Ramos (cell line): ENCODE results near the gene FIBIN.
"Not testable (repeated sequence)": the region's sequence is repeated elsewhere in the genome, so short reads cannot be mapped to it uniquely, and the experiment has no call there.

ENCODE experiments used
- in situ Hi-C: fragments of 300-500 bp; cut with MboI; formaldehyde crosslinking; loops from one replicate; pipeline ENCODE4 v1.14.3; 2022; ENCODE audit warnings: low sequenced_read_pairs; ENCODE audit not compliant: unreplicated experiment

Gene FIBIN

DNA sequence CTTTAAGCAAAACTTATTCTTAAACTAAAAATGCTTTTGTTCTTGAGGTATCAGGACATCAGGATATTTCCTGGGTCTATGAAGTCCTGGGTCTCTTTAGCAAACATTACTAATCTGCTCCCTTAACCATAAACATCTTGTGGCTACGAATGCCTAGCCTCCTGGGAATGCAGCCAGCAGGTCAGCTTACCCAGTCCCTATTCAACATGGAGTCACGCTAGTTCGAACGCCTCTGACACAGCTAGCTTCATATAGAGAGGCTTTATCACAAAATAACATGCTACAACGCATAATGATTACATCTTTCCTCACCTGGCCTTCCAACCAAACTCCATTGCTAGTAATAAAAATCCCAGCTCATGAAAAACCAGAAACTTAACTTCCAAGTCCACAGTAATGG lies 17.5 kb upstream of the FIBIN start:
- in situ Hi-C loops: no loop called here

GRCh38 chr11:26977209-26977608 lies 16.7 kb upstream of the FIBIN start:
- in situ Hi-C loops: not testable (repeated sequence)

GRCh38 chr11:26983645-26984044 lies 10.3 kb upstream of the FIBIN start:
- in situ Hi-C loops: no loop called here

DNA sequence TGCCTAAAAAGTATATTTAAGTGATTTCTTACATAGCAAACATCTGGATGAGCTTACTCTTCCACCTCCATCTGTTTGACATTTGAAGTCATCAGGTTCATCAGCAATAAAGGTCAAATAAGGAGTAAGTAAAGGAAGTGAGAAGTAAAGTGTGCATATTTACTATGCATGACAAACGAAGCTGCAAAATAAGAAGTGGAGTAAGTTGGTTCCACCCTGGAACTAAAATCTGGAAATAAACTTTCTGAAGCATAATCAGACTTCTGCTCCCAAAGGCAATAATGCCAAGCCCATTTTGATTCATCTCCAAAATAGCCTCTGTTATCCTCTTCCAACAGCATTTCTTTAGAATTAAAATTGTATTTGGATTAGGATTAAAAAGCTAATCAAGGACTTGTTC lies 8.4 kb upstream of the FIBIN start:
- in situ Hi-C loops: no loop called here

DNA sequence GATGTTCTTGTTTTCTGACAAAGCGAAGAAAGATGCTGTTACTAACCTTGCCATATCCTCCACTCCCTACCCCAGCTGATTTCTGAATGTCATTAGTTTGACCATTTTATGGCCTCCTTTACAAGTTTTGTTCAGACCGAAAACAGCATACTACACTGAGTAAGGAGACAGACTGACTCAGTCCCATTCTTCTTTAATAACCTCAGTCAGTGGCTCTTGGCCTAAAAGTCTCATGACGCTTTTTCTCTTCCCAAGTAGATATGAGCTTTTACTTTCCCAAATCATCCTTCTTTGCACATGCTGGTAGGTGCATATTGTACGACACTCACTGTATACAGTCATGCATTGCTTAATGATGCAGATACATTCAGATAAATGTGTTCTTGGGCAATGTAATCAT lies 8.0 kb upstream of the FIBIN start:
- in situ Hi-C loops: no loop called here

DNA sequence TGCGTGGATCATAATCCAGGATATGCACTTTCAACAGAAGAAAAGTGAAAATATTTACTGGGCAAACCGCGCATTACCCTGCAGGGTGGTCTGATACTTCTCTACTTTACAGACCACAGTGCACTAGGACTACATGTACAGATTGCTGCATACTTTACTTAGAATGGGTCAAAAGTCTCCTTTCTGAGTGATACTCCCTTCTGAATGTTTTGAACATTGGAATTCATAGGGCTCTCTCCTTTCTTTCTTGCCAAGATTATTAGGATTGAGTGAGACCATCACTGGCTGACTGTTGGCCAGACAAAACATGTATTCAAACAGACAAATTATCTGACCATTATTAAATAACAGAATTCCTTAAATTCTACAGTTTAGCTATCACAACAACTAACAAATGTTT lies 6.6 kb upstream of the FIBIN start:
- in situ Hi-C loops: no loop called here

GRCh38 chr11:26987731-26988130 lies 6.2 kb upstream of the FIBIN start:
- in situ Hi-C loops: no loop called here

DNA sequence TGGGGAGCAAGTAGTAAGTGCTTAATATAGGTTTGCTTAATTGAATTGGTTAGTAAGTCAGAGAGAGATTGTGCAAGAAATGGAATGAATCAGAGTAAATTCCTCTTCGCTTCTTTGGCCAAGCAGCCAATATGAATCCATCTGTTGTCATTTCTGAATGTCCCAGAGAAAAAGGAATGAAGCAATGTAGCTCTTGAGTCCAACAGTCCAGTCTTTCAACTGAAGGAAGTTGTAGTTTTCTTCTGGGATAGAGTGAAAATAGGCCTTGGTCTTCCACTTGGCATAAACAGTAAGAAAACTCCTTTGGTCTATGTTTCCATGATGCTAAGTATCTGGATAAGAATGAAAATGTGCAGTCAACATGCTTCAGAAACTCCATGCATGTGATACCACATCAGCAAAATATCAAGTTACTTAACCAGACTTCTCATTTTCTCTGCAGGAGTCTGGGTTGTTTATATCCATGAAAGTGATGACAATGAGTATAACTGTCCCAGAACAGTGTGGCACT lies 1.8 kb upstream of the FIBIN start:
- in situ Hi-C loops: no loop called here

DNA sequence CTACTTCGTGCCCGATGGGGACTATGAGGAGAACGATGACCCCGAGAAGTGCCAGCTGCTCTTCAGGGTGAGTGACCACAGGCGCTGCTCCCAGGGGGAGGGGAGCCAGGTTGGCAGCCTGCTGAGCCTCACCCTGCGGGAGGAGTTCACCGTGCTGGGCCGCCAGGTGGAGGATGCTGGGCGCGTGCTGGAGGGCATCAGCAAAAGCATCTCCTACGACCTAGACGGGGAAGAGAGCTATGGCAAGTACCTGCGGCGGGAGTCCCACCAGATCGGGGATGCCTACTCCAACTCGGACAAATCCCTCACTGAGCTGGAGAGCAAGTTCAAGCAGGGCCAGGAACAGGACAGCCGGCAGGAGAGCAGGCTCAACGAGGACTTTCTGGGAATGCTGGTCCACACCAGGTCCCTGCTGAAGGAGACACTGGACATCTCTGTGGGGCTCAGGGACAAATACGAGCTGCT lies 751 bp downstream of the FIBIN start:
- in situ Hi-C loops: no loop called here

GRCh38 chr11:26995701-26996460 lies 2.0 kb downstream of the FIBIN start:
- in situ Hi-C loops: no loop called here

GRCh38 chr11:26997378-26997777 lies 3.5 kb downstream of the FIBIN start:
- in situ Hi-C loops: no loop called here

DNA sequence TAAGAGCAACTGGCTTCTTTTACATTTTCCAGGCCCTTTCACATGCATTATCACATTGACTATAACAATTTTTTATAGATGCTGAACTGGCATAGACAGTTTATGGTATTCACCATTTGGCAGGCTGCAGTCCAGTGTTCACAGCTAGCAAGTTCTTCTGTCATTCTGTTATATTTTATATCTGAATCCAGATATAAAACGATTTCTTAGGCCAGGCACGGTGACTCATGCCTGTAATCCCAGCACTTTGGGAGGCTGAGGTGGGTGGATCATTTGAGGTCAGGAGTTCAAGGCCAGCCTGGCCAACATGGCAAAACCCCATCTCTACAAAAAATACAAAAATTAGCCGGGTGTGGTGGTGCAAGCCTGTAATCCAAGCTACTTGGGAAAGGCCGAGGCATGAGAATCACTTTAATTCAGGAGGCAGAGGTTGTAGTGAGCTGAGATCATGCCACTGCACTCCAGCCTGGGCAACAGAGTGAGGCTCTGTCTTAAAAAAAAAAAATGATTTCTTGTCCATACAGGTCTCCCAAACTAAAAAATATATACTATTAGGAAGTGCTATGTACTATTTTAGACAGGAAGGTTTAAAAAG lies 7.3 kb downstream of the FIBIN start:
- in situ Hi-C loops: not testable (repeated sequence)

- in situ Hi-C loops: no loop called here
These were observed 8.5 kb downstream of the FIBIN start for GRCh38 chr11:27002431-27002830.

GRCh38 chr11:27002838-27003237 lies 8.9 kb downstream of the FIBIN start:
- in situ Hi-C loops: no loop called here

DNA sequence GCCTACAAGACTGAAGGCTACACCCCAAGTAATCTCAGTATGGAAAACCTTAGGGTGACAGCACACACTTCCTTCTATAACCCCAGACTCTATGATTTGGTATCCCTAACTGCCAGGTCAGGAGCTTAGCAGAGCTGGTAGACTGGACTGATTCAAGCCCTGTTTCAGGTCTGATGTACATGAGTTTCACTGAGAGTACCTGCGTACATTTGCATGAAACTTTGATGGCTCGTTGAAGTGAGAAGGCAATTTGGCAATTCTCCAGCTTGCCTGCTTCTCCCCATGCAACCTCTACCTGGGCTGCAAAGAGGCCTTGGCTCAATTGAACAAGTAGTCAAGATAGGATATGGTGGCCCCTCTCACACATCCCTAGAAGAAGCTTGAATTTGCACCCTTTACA lies 10.2 kb downstream of the FIBIN start:
- in situ Hi-C loops: no loop called here

- in situ Hi-C loops: no loop called here
These were observed 15.1 kb downstream of the FIBIN start for GRCh38 chr11:27008811-27009535.

DNA sequence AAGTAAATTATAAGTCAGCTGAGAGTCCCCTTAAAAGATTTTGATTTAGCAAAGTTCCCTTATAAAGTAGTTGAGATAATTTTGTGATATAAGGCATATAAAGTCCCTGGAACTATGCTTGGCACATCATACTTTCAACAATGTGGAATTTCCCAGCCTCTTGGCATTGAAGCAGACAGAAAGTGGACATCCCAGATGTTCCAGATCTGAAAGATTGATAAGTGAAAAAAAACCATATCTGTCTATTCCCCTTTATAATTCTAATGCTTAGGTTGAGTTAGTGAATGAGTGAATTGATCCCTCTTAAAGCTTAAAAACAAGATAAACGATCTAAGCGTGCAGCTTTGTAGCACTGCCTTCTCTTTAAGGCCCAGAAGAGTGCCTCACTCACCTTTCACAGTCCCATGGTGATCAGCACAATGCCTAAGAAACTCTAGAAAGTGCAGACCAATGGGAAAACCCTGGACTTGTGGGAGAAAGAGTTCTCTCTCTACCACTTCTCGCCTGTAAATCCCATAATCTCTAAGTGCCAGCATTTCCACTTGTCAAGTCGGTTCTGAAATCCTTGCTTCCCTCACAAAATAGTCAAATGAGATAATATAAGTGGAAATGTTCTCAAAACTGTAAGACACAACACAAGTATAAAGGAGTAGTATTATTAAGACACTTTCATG lies 17.8 kb downstream of the FIBIN start:
- in situ Hi-C loops: no loop called here

DNA sequence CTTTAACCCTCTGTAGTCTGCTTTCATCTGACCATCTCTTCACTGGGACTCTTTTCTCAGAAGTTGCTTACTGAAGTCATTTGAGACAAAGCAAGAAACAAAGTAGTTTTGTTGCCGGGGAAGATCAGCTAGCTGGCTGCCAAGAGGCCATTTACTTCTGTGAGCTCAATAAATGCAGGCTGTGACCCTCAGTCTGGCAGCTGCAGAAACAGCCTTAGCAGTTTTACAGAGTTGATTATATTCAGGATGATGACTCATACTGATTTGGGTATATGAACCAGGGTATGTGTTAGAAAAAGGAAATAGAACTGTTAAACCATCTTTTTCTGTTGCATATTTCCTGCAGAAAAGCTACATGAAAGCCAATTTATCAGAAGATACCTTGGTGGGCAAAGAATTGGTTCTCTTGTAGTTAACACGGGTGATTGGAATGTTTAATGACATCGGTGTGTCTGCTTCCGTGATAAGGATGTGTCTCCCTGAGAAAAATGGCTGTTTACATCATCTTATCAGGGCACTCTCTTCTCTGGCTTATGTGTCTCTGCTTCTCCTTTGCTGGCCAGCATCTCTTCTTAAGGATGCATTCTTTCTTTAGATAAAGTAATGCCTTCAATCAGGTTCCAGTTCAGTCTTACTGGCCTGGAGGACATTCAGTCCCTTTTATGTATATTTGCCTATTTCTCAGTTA lies 18.5 kb downstream of the FIBIN start:
- in situ Hi-C loops: no loop called here

GRCh38 chr11:27013781-27014361 lies 20.0 kb downstream of the FIBIN start:
- in situ Hi-C loops: no loop called here
